ENCODE data around the gene MIA. TPM values are rescaled to one million over a fixed set of nuclear protein-coding genes. Genes with fewer than 3 reads are reported as not detected.

Gene MIA
- total RNA-seq, 4 donors from 2014 or later: 2.8 TPM; not detected in 3

DNA sequence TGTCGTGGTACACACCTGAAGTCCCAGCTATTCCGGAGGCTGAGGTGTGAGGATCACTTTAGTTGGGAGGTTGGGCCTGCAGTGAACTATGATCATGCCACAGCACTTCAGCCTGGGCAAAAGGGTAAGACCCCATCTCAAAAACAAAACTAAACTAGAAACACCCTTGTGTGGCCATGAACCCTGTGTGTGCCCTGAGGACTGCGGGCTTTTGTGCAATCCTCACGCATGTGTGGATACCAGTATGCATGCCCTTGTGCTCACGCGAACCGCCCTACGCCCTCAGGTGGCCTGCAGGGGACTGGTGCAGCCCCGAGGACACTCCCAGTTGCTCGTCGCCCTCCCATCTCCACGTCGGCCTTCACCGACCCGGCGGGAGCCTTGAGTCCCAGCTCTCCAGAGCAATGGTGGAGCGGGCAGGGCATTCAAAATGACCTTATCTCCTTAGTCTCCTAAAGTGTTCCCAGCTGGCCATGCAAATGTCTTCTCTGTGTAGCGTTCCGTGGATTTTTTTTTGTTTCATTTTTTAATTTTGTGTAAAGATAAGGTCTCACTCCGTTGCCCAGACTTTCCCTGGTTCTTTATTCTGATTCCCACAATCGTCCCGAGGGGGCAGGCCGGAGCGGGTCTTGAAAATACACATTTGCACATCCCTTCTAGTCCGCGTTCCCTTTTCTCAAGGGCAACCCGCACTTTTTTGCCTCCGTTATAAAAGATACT, 22.8 kb downstream of the MIA start:
- TF ChIP-seq, protein P1, sequence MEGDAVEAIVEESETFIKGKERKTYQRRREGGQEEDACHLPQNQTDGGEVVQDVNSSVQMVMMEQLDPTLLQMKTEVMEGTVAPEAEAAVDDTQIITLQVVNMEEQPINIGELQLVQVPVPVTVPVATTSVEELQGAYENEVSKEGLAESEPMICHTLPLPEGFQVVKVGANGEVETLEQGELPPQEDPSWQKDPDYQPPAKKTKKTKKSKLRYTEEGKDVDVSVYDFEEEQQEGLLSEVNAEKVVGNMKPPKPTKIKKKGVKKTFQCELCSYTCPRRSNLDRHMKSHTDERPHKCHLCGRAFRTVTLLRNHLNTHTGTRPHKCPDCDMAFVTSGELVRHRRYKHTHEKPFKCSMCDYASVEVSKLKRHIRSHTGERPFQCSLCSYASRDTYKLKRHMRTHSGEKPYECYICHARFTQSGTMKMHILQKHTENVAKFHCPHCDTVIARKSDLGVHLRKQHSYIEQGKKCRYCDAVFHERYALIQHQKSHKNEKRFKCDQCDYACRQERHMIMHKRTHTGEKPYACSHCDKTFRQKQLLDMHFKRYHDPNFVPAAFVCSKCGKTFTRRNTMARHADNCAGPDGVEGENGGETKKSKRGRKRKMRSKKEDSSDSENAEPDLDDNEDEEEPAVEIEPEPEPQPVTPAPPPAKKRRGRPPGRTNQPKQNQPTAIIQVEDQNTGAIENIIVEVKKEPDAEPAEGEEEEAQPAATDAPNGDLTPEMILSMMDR (IDR thresholded peaks at IDR 0.05): peak; percentile 34 to 62 (median 51)
- peak in 1 of 2 donors; percentile 6 for TF ChIP-seq POLR2A (IDR thresholded peaks at IDR 0.05)
- DNase-seq: peak; percentile 62 to 63
- Histone ChIP-seq H3K4me1 (peaks cover 0 to 34% of the 10 kb centered on the region in 2 donors), H3K27me3 (no peaks in the 10 kb centered on the region), H3K36me3 (no peaks in the 10 kb centered on the region), H3K27ac (peak overlapping the region; percentile 94 to 97), H3K4me3 (peak overlapping the region; percentile 42 to 47), H3K9me3 (no peaks in the 10 kb centered on the region)
- intact Hi-C loops (cut with DNase I; ENCODE audit: low total_unique reads): no loop called here

DNA sequence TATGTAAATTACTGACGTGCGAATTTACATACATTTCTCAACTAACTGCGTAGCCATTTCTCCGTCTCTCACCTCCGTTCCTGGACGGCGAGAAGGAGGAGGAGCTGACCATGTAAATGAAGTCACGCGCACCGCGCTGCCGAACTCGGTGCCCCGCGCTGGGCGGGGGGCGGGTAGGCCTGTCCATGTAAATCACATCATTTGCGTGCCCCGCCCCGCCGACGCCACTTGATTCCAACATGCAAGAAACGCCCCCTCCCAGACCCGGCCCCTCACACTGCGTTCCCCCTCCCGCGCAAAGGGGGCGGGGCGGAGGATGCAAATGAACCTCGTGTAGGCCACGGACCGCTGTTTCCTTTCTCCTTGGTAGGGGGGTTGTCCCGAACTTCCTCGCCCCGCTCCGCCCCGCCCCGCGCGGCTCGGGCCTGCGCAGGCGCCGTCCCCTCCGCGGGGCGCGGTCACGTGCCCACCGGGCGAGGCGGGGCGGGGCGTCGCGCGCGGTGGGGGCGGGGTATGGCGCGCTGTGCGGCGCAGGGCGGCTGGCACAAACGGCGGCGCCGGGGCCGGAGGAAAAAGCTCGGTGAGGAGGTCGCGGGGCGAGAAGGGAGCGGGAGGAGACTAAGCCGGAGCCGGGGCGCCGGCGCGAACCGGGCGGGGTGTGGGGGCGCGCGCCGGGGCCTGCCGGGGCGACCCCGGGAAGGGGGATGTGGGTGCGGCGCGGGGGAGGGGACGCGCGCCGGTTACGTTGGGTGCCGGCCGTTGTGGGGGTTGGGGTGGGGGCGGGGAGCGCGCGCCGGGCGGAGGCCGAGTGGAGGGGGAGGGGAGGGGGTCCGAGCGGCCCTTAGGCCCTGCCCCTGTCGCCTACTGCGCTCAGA, 23.6 kb downstream of the MIA start, which contains the start of gene EGLN2:
Gene EGLN2, plus strand, starts transcription at position 509 of the 875 bp plus-strand sequence. CDS start 1,382 bp downstream, outside the sequence.
- H3K36me3 ChIP-seq: no peaks in the 10 kb centered on the region
- H3K9me3 ChIP-seq: no peaks in the 10 kb centered on the region
- DNase-seq: peak; percentile 100
- H3K27ac ChIP-seq: peak within 1 kb of the TSS; percentile 94 to 97
- intact Hi-C loops (cut with DNase I; ENCODE audit: low total_unique reads): no loop called here
- peak; percentile 60 to 83 for TF ChIP-seq POLR2A (IDR thresholded peaks at IDR 0.05)
- TF ChIP-seq, protein P1 (IDR thresholded peaks at IDR 0.05): peak in 1 of 4 experiments; percentile 6
- peak within 1 kb of the TSS; percentile 82 to 95 for H3K4me3 ChIP-seq
- no peaks in the 10 kb centered on the region for H3K27me3 ChIP-seq
- peaks cover 0 to 38% of the 10 kb centered on the region in 2 donors for H3K4me1 ChIP-seq

DNA sequence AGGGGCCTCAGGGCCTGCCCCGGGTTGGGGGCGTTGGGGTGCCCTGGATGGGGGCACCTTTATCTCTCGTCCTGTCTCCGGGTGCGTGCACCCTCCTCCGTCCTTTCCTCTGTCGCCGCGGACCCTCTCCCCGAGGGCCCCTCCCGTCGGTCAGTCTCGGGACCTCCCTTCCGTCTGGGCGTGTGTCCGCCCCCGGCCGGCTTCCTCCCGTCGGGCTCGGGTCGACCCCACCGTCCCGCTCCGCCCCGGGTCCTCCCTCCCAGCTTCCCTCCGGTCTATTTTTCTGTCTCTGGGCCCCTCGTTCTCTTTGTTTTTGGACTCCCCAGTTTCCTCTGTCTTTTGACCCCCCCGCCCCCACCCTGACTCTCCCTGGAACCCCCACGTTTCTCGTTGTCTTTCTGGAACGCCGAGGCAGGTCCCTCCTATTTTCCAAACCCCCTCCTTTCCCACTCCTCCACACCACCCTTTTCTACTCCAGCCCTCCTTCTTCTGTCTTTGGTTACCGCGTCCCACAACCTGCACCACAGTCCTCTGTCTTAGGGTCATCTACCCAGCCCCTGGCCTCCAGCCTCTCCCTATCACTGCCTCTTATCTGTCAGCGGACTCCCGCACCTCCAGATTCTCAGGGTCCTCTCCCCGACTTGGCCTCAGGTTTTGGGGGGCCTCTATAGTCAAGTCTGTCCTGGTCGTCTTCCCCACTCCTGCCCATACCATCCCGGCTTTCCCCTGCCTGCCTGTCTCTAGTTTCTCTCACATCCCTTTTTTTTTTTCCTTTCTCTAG, 24.4 kb downstream of the MIA start:
- Histone ChIP-seq H3K36me3 (no peaks in the 10 kb centered on the region), H3K9me3 (no peaks in the 10 kb centered on the region), H3K27me3 (no peaks in the 10 kb centered on the region), H3K27ac (peak overlapping the region; percentile 94 to 97), H3K4me1 (peaks cover 5 to 38% of the 10 kb centered on the region in 2 donors), H3K4me3 (peak overlapping the region; percentile 82 to 95)
- DNase-seq: peak in 1 of 2 donors; percentile 64
- TF ChIP-seq, protein P1 (IDR thresholded peaks at IDR 0.05): no peak
- peak in 1 of 2 donors; percentile 6 for TF ChIP-seq POLR2A (IDR thresholded peaks at IDR 0.05)
- intact Hi-C loops (cut with DNase I; ENCODE audit: low total_unique reads): no loop called here

DNA sequence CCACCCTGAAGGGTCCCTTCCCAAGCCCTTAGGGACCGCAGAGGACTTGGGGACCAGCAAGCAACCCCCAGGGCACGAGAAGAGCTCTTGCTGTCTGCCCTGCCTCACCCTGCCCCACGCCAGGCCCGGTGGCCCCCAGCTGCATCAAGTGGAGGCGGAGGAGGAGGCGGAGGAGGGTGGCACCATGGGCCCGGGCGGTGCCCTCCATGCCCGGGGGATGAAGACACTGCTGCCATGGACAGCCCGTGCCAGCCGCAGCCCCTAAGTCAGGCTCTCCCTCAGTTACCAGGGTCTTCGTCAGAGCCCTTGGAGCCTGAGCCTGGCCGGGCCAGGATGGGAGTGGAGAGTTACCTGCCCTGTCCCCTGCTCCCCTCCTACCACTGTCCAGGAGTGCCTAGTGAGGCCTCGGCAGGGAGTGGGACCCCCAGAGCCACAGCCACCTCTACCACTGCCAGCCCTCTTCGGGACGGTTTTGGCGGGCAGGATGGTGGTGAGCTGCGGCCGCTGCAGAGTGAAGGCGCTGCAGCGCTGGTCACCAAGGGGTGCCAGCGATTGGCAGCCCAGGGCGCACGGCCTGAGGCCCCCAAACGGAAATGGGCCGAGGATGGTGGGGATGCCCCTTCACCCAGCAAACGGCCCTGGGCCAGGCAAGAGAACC, 25.1 kb downstream of the MIA start:
- H3K4me1 ChIP-seq: peaks cover 5 to 38% of the 10 kb centered on the region in 2 donors
- TF ChIP-seq, protein P1 (IDR thresholded peaks at IDR 0.05): no peak
- no peak for TF ChIP-seq POLR2A (IDR thresholded peaks at IDR 0.05)
- intact Hi-C loops (cut with DNase I; ENCODE audit: low total_unique reads): no loop called here
- no peaks in the 10 kb centered on the region for H3K9me3 ChIP-seq
- H3K36me3 ChIP-seq: no peaks in the 10 kb centered on the region
- no peak for DNase-seq
- H3K27ac ChIP-seq: peak overlapping the region; percentile 94 to 97
- H3K27me3 ChIP-seq: no peaks in the 10 kb centered on the region
- peak overlapping the region; percentile 82 to 95 for H3K4me3 ChIP-seq
